WTC11 (cell line): Measurements from ENCODE around the gene CELA2A.

Experiments
- FOXK1 ChIP-seq: sonication (generic); formaldehyde crosslinking; IDR thresholded peaks from 2 replicates; pipeline ENCODE4 v1.8.0; 2022; ENCODE audit warnings: mild to moderate bottlenecking, moderate library complexity, missing genetic modification reagents
- JAZF1 ChIP-seq: fragments of 250-450 bp; sonication (Bioruptor Pico); IDR thresholded peaks from 2 replicates; pipeline ENCODE4 v1.9.0; 2021; ENCODE audit warnings: moderate library complexity, mild to moderate bottlenecking, inconsistent platforms
- NR1H2 ChIP-seq: sonication (generic); formaldehyde crosslinking; IDR thresholded peaks from 2 replicates; pipeline ENCODE4 v1.9.0; 2021; ENCODE audit warnings: mild to moderate bottlenecking, moderate library complexity, missing genetic modification reagents
- TF ChIP-seq, protein P1 (sequence below): fragments of 200-600 bp; IDR thresholded peaks from 2 replicates; pipeline ENCODE4 v1.8.0; 2022; ENCODE audit warnings: antibody characterized with exemption
- TF ChIP-seq, protein P2 (sequence below): sonication (generic); formaldehyde crosslinking; IDR thresholded peaks from 2 replicates; pipeline ENCODE4 v1.8.0; 2022; ENCODE audit warnings: mild to moderate bottlenecking, missing genetic modification reagents
- TF ChIP-seq, protein P3 (sequence below): fragments of 250-450 bp; sonication (Bioruptor Pico); IDR thresholded peaks from 2 replicates; pipeline ENCODE4 v2.1.2; 2022; ENCODE audit warnings: mild to moderate bottlenecking, moderate library complexity

GRCh38 chr1:15443281-15443680, 13.3 kb upstream of the CELA2A start:
- no peak for TF ChIP-seq NR1H2 (CRISPR knock-in tag)
- TF ChIP-seq, protein P1, sequence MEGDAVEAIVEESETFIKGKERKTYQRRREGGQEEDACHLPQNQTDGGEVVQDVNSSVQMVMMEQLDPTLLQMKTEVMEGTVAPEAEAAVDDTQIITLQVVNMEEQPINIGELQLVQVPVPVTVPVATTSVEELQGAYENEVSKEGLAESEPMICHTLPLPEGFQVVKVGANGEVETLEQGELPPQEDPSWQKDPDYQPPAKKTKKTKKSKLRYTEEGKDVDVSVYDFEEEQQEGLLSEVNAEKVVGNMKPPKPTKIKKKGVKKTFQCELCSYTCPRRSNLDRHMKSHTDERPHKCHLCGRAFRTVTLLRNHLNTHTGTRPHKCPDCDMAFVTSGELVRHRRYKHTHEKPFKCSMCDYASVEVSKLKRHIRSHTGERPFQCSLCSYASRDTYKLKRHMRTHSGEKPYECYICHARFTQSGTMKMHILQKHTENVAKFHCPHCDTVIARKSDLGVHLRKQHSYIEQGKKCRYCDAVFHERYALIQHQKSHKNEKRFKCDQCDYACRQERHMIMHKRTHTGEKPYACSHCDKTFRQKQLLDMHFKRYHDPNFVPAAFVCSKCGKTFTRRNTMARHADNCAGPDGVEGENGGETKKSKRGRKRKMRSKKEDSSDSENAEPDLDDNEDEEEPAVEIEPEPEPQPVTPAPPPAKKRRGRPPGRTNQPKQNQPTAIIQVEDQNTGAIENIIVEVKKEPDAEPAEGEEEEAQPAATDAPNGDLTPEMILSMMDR: no peak
- TF ChIP-seq, protein P2, sequence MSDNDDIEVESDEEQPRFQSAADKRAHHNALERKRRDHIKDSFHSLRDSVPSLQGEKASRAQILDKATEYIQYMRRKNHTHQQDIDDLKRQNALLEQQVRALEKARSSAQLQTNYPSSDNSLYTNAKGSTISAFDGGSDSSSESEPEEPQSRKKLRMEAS (CRISPR knock-in tag): no peak
- TF ChIP-seq JAZF1 (CRISPR knock-in tag): no peak
- TF ChIP-seq FOXK1: no peak
- TF ChIP-seq, protein P3, sequence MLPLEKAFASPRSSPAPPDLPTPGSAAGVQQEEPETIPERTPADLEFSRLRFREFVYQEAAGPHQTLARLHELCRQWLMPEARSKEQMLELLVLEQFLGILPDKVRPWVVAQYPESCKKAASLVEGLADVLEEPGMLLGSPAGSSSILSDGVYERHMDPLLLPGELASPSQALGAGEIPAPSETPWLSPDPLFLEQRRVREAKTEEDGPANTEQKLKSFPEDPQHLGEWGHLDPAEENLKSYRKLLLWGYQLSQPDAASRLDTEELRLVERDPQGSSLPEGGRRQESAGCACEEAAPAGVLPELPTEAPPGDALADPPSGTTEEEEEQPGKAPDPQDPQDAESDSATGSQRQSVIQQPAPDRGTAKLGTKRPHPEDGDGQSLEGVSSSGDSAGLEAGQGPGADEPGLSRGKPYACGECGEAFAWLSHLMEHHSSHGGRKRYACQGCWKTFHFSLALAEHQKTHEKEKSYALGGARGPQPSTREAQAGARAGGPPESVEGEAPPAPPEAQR (CRISPR knock-in tag): no peak
